HL-60 (cell line): ENCODE measurements around the gene CASQ1.

Experiments
- CTCF ChIP-seq: IDR thresholded peaks from one replicate; pipeline ENCODE4 v1.5.1; 2011; ENCODE audit warnings: low read length, control low read depth, inconsistent platforms; ENCODE audit not compliant: insufficient read depth
- GABPA ChIP-seq: IDR thresholded peaks from 2 replicates; pipeline ENCODE4 v1.6.1; 2012; ENCODE audit warnings: low read depth
- POLR2AphosphoS5 ChIP-seq: IDR thresholded peaks from 2 replicates; pipeline ENCODE4 v1.6.1; 2012; ENCODE audit warnings: low read depth
- REST ChIP-seq: IDR thresholded peaks from 2 replicates; pipeline ENCODE4 v1.6.1; 2012; ENCODE audit warnings: low read depth; ENCODE audit not compliant: insufficient replicate concordance
- SPI1 ChIP-seq: IDR thresholded peaks from 2 replicates; pipeline ENCODE4 v1.6.1; 2012; ENCODE audit warnings: low read depth, mild to moderate bottlenecking, borderline replicate concordance

GRCh38 chr1:160167056-160167455 lies 23.3 kb upstream of the CASQ1 start:
- TF ChIP-seq CTCF (no peak), POLR2AphosphoS5 (no peak), REST (no peak), GABPA (no peak), SPI1 (no peak)
